Upper lobe of right lung (tissue), 1 donor: Measurements from ENCODE around the gene TUBA1A. TPM values are rescaled to one million over a fixed set of nuclear protein-coding genes. Genes with fewer than 3 reads are reported as not detected.
"Not testable (repeated sequence)": the region's sequence is repeated elsewhere in the genome, so short reads cannot be mapped to it uniquely, and the experiment has no call there.

ENCODE experiments used
- ATAC-seq: fragments of 200-7000 bp; cut with Tn5 transposase; one replicate; pipeline ENCODE4 v1.9.1; 2020; ENCODE audit warnings: mild to moderate bottlenecking, moderate library complexity
- DNase-seq: peaks from one replicate; pipeline ENCODE4 v3.0.0-alpha.2; 2020
- H3K27ac ChIP-seq: fragments of 200-600 bp; one replicate; pipeline ENCODE4 v1.8.0; 2022
- H3K27me3 ChIP-seq: fragments of 200-600 bp; one replicate; pipeline ENCODE4 v1.8.0; 2022; ENCODE audit warnings: mild to moderate bottlenecking
- H3K36me3 ChIP-seq: fragments of 200-600 bp; one replicate; pipeline ENCODE4 v1.8.0; 2022
- H3K4me1 ChIP-seq: fragments of 200-600 bp; one replicate; pipeline ENCODE4 v1.8.0; 2022
- H3K4me3 ChIP-seq: fragments of 200-600 bp; one replicate; pipeline ENCODE4 v1.8.0; 2022; ENCODE audit warnings: mild to moderate bottlenecking
- H3K9me3 ChIP-seq: fragments of 200-600 bp; one replicate; pipeline ENCODE4 v1.8.0; 2022
- intact Hi-C: fragments of 100-400 bp; cut with DNase I; formaldehyde crosslinking; loops from one replicate; pipeline ENCODE4 v1.11.0; 2022
- total RNA-seq: library from RNA; stranded (reverse); fragmentation: NEBNext Ultra II Directional; extraction: Animal tissue kit (Norgen Biotek cat#: 25700); gene quantifications from one replicate; pipeline ENCODE4 v1.2.1, GENCODE V29; 2021
- TF ChIP-seq, protein P1 (sequence below): fragments of 200-600 bp; IDR thresholded peaks from one replicate; pipeline ENCODE4 v1.8.0; 2022; ENCODE audit warnings: antibody characterized with exemption
- donor health status: DM: no; HTN: yes; CAD: no; lungs with severe emphysema.

The TUBA1A gene
- total RNA-seq, 1 donor from 2014 or later = 90.8 TPM

- Histone ChIP-seq H3K4me1 (peaks cover 20% of the 10 kb centered on the region), H3K36me3 (no peaks in the 10 kb centered on the region), H3K9me3 (no peaks in the 10 kb centered on the region), H3K27me3 (no peaks in the 10 kb centered on the region), H3K4me3 (no peak overlapping the region), H3K27ac (no peak overlapping the region)
- ATAC-seq = no peak
- DNase-seq = no peak
- TF ChIP-seq, protein P1, sequence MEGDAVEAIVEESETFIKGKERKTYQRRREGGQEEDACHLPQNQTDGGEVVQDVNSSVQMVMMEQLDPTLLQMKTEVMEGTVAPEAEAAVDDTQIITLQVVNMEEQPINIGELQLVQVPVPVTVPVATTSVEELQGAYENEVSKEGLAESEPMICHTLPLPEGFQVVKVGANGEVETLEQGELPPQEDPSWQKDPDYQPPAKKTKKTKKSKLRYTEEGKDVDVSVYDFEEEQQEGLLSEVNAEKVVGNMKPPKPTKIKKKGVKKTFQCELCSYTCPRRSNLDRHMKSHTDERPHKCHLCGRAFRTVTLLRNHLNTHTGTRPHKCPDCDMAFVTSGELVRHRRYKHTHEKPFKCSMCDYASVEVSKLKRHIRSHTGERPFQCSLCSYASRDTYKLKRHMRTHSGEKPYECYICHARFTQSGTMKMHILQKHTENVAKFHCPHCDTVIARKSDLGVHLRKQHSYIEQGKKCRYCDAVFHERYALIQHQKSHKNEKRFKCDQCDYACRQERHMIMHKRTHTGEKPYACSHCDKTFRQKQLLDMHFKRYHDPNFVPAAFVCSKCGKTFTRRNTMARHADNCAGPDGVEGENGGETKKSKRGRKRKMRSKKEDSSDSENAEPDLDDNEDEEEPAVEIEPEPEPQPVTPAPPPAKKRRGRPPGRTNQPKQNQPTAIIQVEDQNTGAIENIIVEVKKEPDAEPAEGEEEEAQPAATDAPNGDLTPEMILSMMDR = no peak
- intact Hi-C loops = no loop called here
Observed at GRCh38 chr12:49198431-49199155, 9.7 kb upstream of the TUBA1A start.

GRCh38 chr12:49197256-49197655 is 8.4 kb upstream of the TUBA1A start:
- H3K36me3 ChIP-seq = no peaks in the 10 kb centered on the region
- ATAC-seq (no peak), DNase-seq (no peak)

GRCh38 chr12:49195736-49196135 is 6.9 kb upstream of the TUBA1A start:
- ATAC-seq (peak; percentile 70), DNase-seq (no peak)
- TF ChIP-seq, protein P1 = no peak
- no peak overlapping the region for H3K4me3 ChIP-seq
- no peaks in the 10 kb centered on the region for H3K9me3 ChIP-seq
- intact Hi-C loops = no loop called here
- peaks cover 5% of the 10 kb centered on the region for H3K4me1 ChIP-seq
- H3K36me3 ChIP-seq = no peaks in the 10 kb centered on the region
- H3K27ac ChIP-seq = no peak overlapping the region
- no peaks in the 10 kb centered on the region for H3K27me3 ChIP-seq

More at GRCh38 chr12:49197256-49197655, 8.4 kb upstream of the TUBA1A start:
- TF ChIP-seq, protein P1 = no peak
- Histone ChIP-seq H3K27ac (no peak overlapping the region), H3K27me3 (no peaks in the 10 kb centered on the region), H3K4me3 (no peak overlapping the region), H3K4me1 (peaks cover 20% of the 10 kb centered on the region), H3K9me3 (no peaks in the 10 kb centered on the region)
- intact Hi-C loops = no loop called here

GRCh38 chr12:49193746-49194145 is 4.9 kb upstream of the TUBA1A start:
- not testable (repeated sequence) for ATAC-seq

GRCh38 chr12:49191498-49191897 is 2.6 kb upstream of the TUBA1A start:
- DNase-seq, ATAC-seq, H3K27me3 ChIP-seq: not testable (repeated sequence)

More at GRCh38 chr12:49193746-49194145, 4.9 kb upstream of the TUBA1A start:
- DNase-seq, H3K4me1 ChIP-seq, H3K27me3 ChIP-seq, H3K27ac ChIP-seq, H3K36me3 ChIP-seq, intact Hi-C loops, H3K9me3 ChIP-seq, H3K4me3 ChIP-seq: not testable (repeated sequence)

GRCh38 chr12:49190974-49191373 is 2.1 kb upstream of the TUBA1A start:
- TF ChIP-seq, protein P1 = no peak
- Histone ChIP-seq H3K9me3 (no peaks in the 10 kb centered on the region), H3K36me3 (peaks cover 7% of the 10 kb centered on the region), H3K27ac (no peak overlapping the region), H3K27me3 (no peaks in the 10 kb centered on the region), H3K4me1 (peaks cover 15% of the 10 kb centered on the region), H3K4me3 (no peak overlapping the region)
- intact Hi-C loops = no loop called here
- DNase-seq (no peak), ATAC-seq (no peak)

More at GRCh38 chr12:49191498-49191897, 2.6 kb upstream of the TUBA1A start:
- peaks cover 15% of the 10 kb centered on the region for H3K4me1 ChIP-seq
- H3K27ac ChIP-seq, intact Hi-C loops, H3K36me3 ChIP-seq, H3K4me3 ChIP-seq, H3K9me3 ChIP-seq: not testable (repeated sequence)
